CD8-positive, alpha-beta memory T cell (primary cell): ENCODE data around the gene TSPAN31. TPM values are rescaled to one million over a fixed set of nuclear protein-coding genes. Genes with fewer than 3 reads are reported as not detected.

Experiments used
- CTCF ChIA-PET: fragments of 350-600 bp; sonication (Branson Sonifier 250); formaldehyde crosslinking; loops from one replicate; lab custom pipeline; 2021; ENCODE audit warnings: antibody characterized with exemption; lab: Charles Lee
- POLR2A ChIA-PET: fragments of 350-600 bp; sonication (Branson Sonifier 250); formaldehyde crosslinking; loops from one replicate; lab custom pipeline; 2021; ENCODE audit warnings: antibody characterized with exemption; lab: Charles Lee
- DNase-seq, 5 donors: peaks; one replicate each; pipeline versions ENCODE4 v3.0.0 to v3.0.0-alpha.2; 2020 to 2022; ENCODE audit warnings: mixed read lengths in 1 of 5
- H3K27ac ChIP-seq: one replicate; pipeline ENCODE4 v1.7.0; 2013; ENCODE audit warnings: low read depth, mild to moderate bottlenecking, low read length, moderate library complexity
- H3K27me3 ChIP-seq: 2 replicates; pipeline ENCODE4 v1.7.0; 2013; ENCODE audit warnings: low read length, mild to moderate bottlenecking; ENCODE audit not compliant: insufficient read depth, poor library complexity, severe bottlenecking
- H3K36me3 ChIP-seq: 2 replicates; pipeline ENCODE4 v1.7.0; 2013; ENCODE audit warnings: mild to moderate bottlenecking, low read length, moderate library complexity; ENCODE audit not compliant: insufficient read depth
- H3K4me1 ChIP-seq: 2 replicates; pipeline ENCODE4 v1.7.0; 2013; ENCODE audit warnings: mild to moderate bottlenecking, low read length, moderate library complexity; ENCODE audit not compliant: insufficient read depth
- H3K4me3 ChIP-seq: 2 replicates; pipeline ENCODE4 v1.7.0; 2013; ENCODE audit warnings: mild to moderate bottlenecking, low read length
- H3K9me3 ChIP-seq: 2 replicates; pipeline ENCODE4 v1.7.0; 2013; ENCODE audit warnings: mild to moderate bottlenecking, low read length
- H3K27ac Mint-ChIP-seq, 8 donors: one replicate each; pipeline ENCODE4 v1.8.0; 2020 to 2021; ENCODE audit warnings: mixed read lengths in 8 of 8, mild to moderate bottlenecking in 6 of 8, inconsistent platforms in 3 of 8, moderate library complexity in 3 of 8
- H3K27me3 Mint-ChIP-seq, 2 donors: one replicate each; pipeline ENCODE4 v1.8.0; 2020 to 2021; ENCODE audit warnings: mixed read lengths in 2 of 2, mild to moderate bottlenecking in 1 of 2, moderate library complexity in 1 of 2
- H3K36me3 Mint-ChIP-seq, 3 donors: one replicate each; pipeline ENCODE4 v1.8.0; 2020 to 2021; ENCODE audit warnings: mixed read lengths in 3 of 3, inconsistent platforms in 1 of 3, mild to moderate bottlenecking in 1 of 3
- H3K4me1 Mint-ChIP-seq, 3 donors: one replicate each; pipeline ENCODE4 v1.8.0; 2020 to 2021; ENCODE audit warnings: mixed read lengths in 3 of 3, inconsistent platforms in 1 of 3, mild to moderate bottlenecking in 1 of 3
- H3K4me3 Mint-ChIP-seq, 7 donors: one replicate each; pipeline ENCODE4 v1.8.0; 2020 to 2021; ENCODE audit warnings: mixed read lengths in 7 of 7, mild to moderate bottlenecking in 6 of 7, moderate library complexity in 4 of 7, inconsistent platforms in 2 of 7
- H3K9me3 Mint-ChIP-seq, 5 donors: one replicate each; pipeline ENCODE4 v1.8.0; 2020 to 2022; ENCODE audit warnings: mixed read lengths in 5 of 5, mild to moderate bottlenecking in 3 of 5, moderate library complexity in 2 of 5, inconsistent platforms in 1 of 5
- polyA plus RNA-seq: library from polyadenylated mRNA; unstranded; fragments of 300-500 nt; fragmentation: Illumina TruSeq; gene quantifications from one replicate; pipeline ENCODE4 v1.2.3, GENCODE V29; 2021
- total RNA-seq, 2 experiments: library from RNA; stranded (reverse); gene quantifications; one replicate each; pipeline ENCODE4 v1.2.3, GENCODE V29; 2021

The TSPAN31 gene
- total and polyA plus RNA-seq, 3 experiments from 2014 or later, result 12.0 to 46.9 (median 13.0) TPM

GRCh38 chr12:57729321-57729844 is 15.5 kb upstream of the TSPAN31 start:
- ChIA-PET CTCF (no interaction called here), POLR2A (interaction anchor here (0.6 kb wide), 2 partner anchors 15 to 1563 kb away, joined by 3 to 6 read pairs; partner anchors contain the start of gene TSPAN31)
- H3K4me1 Mint-ChIP-seq, result peaks cover 5 to 10% (median 9%) of the 10 kb centered on the region in 3 donors
- H3K4me3 ChIP-seq, result no peak overlapping the region
- peaks cover 58% of the 10 kb centered on the region for H3K36me3 ChIP-seq
- H3K27ac Mint-ChIP-seq, result peak overlapping the region in 4 of 8 donors; percentile 22 to 95 (median 55)
- H3K27me3 Mint-ChIP-seq, result peaks cover 0 to 1% of the 10 kb centered on the region in 2 donors
- H3K36me3 Mint-ChIP-seq, result peaks cover 6 to 84% (median 11%) of the 10 kb centered on the region in 3 donors
- no peak overlapping the region for H3K4me3 Mint-ChIP-seq
- no peaks in the 10 kb centered on the region for H3K4me1 ChIP-seq
- DNase-seq, result no peak
- no peaks in the 10 kb centered on the region for H3K27me3 ChIP-seq
- H3K9me3 ChIP-seq, result no peaks in the 10 kb centered on the region
- H3K27ac ChIP-seq, result no peak overlapping the region
- H3K9me3 Mint-ChIP-seq, result no peaks in the 10 kb centered on the region

GRCh38 chr12:57730336-57731067 is 14.3 kb upstream of the TSPAN31 start:
- peak overlapping the region in 5 of 8 donors; percentile 17 to 58 (median 39) for H3K27ac Mint-ChIP-seq

GRCh38 chr12:57731411-57732080 is 13.3 kb upstream of the TSPAN31 start:
- ChIA-PET CTCF (no interaction called here), POLR2A (no interaction called here)
- Mint-ChIP-seq H3K4me1 (peaks cover 12 to 18% (median 12%) of the 10 kb centered on the region in 3 donors), H3K9me3 (no peaks in the 10 kb centered on the region), H3K27me3 (peaks cover 0 to 2% of the 10 kb centered on the region in 2 donors), H3K27ac (peak overlapping the region in 5 of 8 donors; percentile 30 to 54 (median 38)), H3K36me3 (peaks cover 13 to 91% (median 18%) of the 10 kb centered on the region in 3 donors), H3K4me3 (no peak overlapping the region)
- Histone ChIP-seq H3K9me3 (no peaks in the 10 kb centered on the region), H3K4me1 (no peaks in the 10 kb centered on the region), H3K4me3 (no peak overlapping the region), H3K27me3 (no peaks in the 10 kb centered on the region), H3K36me3 (peaks cover 66% of the 10 kb centered on the region), H3K27ac (no peak overlapping the region)
- DNase-seq, result peak in 1 of 5 donors; percentile 36

More at GRCh38 chr12:57730336-57731067, 14.3 kb upstream of the TSPAN31 start:
- no peak for DNase-seq
- Histone ChIP-seq H3K36me3 (peaks cover 66% of the 10 kb centered on the region), H3K27ac (no peak overlapping the region), H3K27me3 (no peaks in the 10 kb centered on the region), H3K9me3 (no peaks in the 10 kb centered on the region), H3K4me3 (no peak overlapping the region), H3K4me1 (no peaks in the 10 kb centered on the region)
- peaks cover 13 to 89% (median 18%) of the 10 kb centered on the region in 3 donors for H3K36me3 Mint-ChIP-seq
- H3K9me3 Mint-ChIP-seq, result no peaks in the 10 kb centered on the region
- peaks cover 9 to 11% (median 9%) of the 10 kb centered on the region in 3 donors for H3K4me1 Mint-ChIP-seq
- ChIA-PET POLR2A (no interaction called here), CTCF (no interaction called here)
- peaks cover 0 to 3% of the 10 kb centered on the region in 2 donors for H3K27me3 Mint-ChIP-seq
- no peak overlapping the region for H3K4me3 Mint-ChIP-seq

GRCh38 chr12:57732270-57732669 is 12.6 kb upstream of the TSPAN31 start:
- no peaks in the 10 kb centered on the region for H3K4me1 ChIP-seq
- Mint-ChIP-seq H3K27me3 (peaks cover 0 to 2% of the 10 kb centered on the region in 2 donors), H3K27ac (peak overlapping the region in 5 of 8 donors; percentile 36 to 90 (median 78)), H3K4me3 (peak overlapping the region in 1 of 7 donors; percentile 36), H3K36me3 (peaks cover 13 to 92% (median 18%) of the 10 kb centered on the region in 3 donors), H3K9me3 (no peaks in the 10 kb centered on the region), H3K4me1 (peaks cover 16 to 23% (median 16%) of the 10 kb centered on the region in 3 donors)
- ChIA-PET CTCF (no interaction called here), POLR2A (no interaction called here)
- H3K27ac ChIP-seq, result no peak overlapping the region
- no peaks in the 10 kb centered on the region for H3K9me3 ChIP-seq
- peak in 1 of 5 donors; percentile 22 for DNase-seq
- H3K36me3 ChIP-seq, result peaks cover 66% of the 10 kb centered on the region
- no peaks in the 10 kb centered on the region for H3K27me3 ChIP-seq
- no peak overlapping the region for H3K4me3 ChIP-seq

GRCh38 chr12:57732726-57733593 is 11.9 kb upstream of the TSPAN31 start:
- no peaks in the 10 kb centered on the region for H3K4me1 ChIP-seq
- no peaks in the 10 kb centered on the region for H3K9me3 ChIP-seq
- CTCF ChIA-PET, result no interaction called here
- H3K36me3 ChIP-seq, result peaks cover 62% of the 10 kb centered on the region
- Mint-ChIP-seq H3K4me1 (peaks cover 16 to 23% (median 16%) of the 10 kb centered on the region in 3 donors), H3K4me3 (no peak overlapping the region), H3K36me3 (peaks cover 13 to 85% (median 16%) of the 10 kb centered on the region in 3 donors), H3K27me3 (peaks cover 0 to 2% of the 10 kb centered on the region in 2 donors), H3K9me3 (no peaks in the 10 kb centered on the region), H3K27ac (peak overlapping the region in 6 of 8 donors; percentile 54 to 96 (median 82))
- no peak overlapping the region for H3K27ac ChIP-seq
- no peak overlapping the region for H3K4me3 ChIP-seq
- no peaks in the 10 kb centered on the region for H3K27me3 ChIP-seq
- peak in 1 of 5 donors; percentile 20 for DNase-seq
- POLR2A ChIA-PET, result no interaction called here

- no peaks in the 10 kb centered on the region for H3K27me3 ChIP-seq
- ChIA-PET CTCF (no interaction called here), POLR2A (no interaction called here)
- H3K36me3 Mint-ChIP-seq, result peaks cover 7 to 78% (median 12%) of the 10 kb centered on the region in 3 donors
- H3K4me3 Mint-ChIP-seq, result no peak overlapping the region
- no peak overlapping the region for H3K27ac ChIP-seq
- H3K4me3 ChIP-seq, result no peak overlapping the region
- peaks cover 0 to 2% of the 10 kb centered on the region in 2 donors for H3K27me3 Mint-ChIP-seq
- DNase-seq, result peak in 1 of 5 donors; percentile 37
- H3K36me3 ChIP-seq, result peaks cover 60% of the 10 kb centered on the region
- H3K9me3 Mint-ChIP-seq, result no peaks in the 10 kb centered on the region
- H3K9me3 ChIP-seq, result no peaks in the 10 kb centered on the region
- H3K4me1 ChIP-seq, result peaks cover 3% of the 10 kb centered on the region
- H3K4me1 Mint-ChIP-seq, result peaks cover 17 to 25% (median 17%) of the 10 kb centered on the region in 3 donors
- H3K27ac Mint-ChIP-seq, result peak overlapping the region in 7 of 8 donors; percentile 26 to 93 (median 66)
Measured at GRCh38 chr12:57733928-57734327, 10.9 kb upstream of the TSPAN31 start.

GRCh38 chr12:57734591-57734990 is 10.2 kb upstream of the TSPAN31 start:
- Mint-ChIP-seq H3K27ac (peak overlapping the region in 7 of 8 donors; percentile 37 to 93 (median 84)), H3K36me3 (peaks cover 12 to 79% (median 12%) of the 10 kb centered on the region in 3 donors), H3K4me1 (peaks cover 23 to 31% (median 24%) of the 10 kb centered on the region in 3 donors), H3K4me3 (peak overlapping the region in 1 of 7 donors; percentile 80), H3K9me3 (no peaks in the 10 kb centered on the region), H3K27me3 (peaks cover 0 to 2% of the 10 kb centered on the region in 2 donors)
- no peak for DNase-seq
- no peaks in the 10 kb centered on the region for H3K27me3 ChIP-seq
- CTCF ChIA-PET, result interaction anchor here (1.2 kb wide), 1 partner anchor 25 kb away, joined by 4 read pairs; no protein-coding TSS in a partner anchor
- no peak overlapping the region for H3K27ac ChIP-seq
- peaks cover 59% of the 10 kb centered on the region for H3K36me3 ChIP-seq
- H3K9me3 ChIP-seq, result no peaks in the 10 kb centered on the region
- POLR2A ChIA-PET, result no interaction called here
- no peak overlapping the region for H3K4me3 ChIP-seq
- peaks cover 10% of the 10 kb centered on the region for H3K4me1 ChIP-seq
